Stimulated activated CD8-positive, alpha-beta memory T cell treated with anti-CD3 and anti-CD28 coated beads, Interleukin-4, amount 100 ng/mL, for 1 hour (primary cell): ENCODE measurements around the gene DXO.
"Not testable (repeated sequence)": the region's sequence is repeated elsewhere in the genome, so short reads cannot be mapped to it uniquely, and the experiment has no call there.

Experiments used
- DNase-seq, 2 donors: peaks; one replicate each; pipeline ENCODE4 v3.0.0-alpha.2; 2020; ENCODE audit warnings: low read depth in 2 of 2, low spot score in 1 of 2

Gene DXO

GRCh38 chr6:31971993-31972708 lies at the start of gene DXO:
TSS of gene DXO (minus strand) at chr6:31972138. CDS start at chr6:31971675, 463 bp downstream.
- DNase-seq, result peak; percentile 93 to 94

- not testable (repeated sequence) for DNase-seq
Observed at GRCh38 chr6:32014547-32014946, 42.6 kb upstream of the DXO start, which contains the start of gene C4B. TSS of gene C4B (plus strand) at chr6:32014795. CDS start at chr6:32014846, 51 bp downstream.

- not testable (repeated sequence) for DNase-seq
Observed at GRCh38 chr6:32013738-32014137, 41.8 kb upstream of the DXO start.

GRCh38 chr6:32012941-32013617 lies 41.1 kb upstream of the DXO start:
- DNase-seq, result not testable (repeated sequence)

GRCh38 chr6:32010856-32011530 lies 39.1 kb upstream of the DXO start:
- not testable (repeated sequence) for DNase-seq

GRCh38 chr6:32009537-32009936 lies 37.6 kb upstream of the DXO start:
- not testable (repeated sequence) for DNase-seq

- DNase-seq, result not testable (repeated sequence)
Observed at GRCh38 chr6:32008616-32009015, 36.7 kb upstream of the DXO start.

- not testable (repeated sequence) for DNase-seq
Observed at GRCh38 chr6:32008037-32008436, 36.1 kb upstream of the DXO start.

- not testable (repeated sequence) for DNase-seq
Observed at GRCh38 chr6:32007086-32007485, 35.1 kb upstream of the DXO start.

GRCh38 chr6:32005991-32006529 lies 34.1 kb upstream of the DXO start:
- not testable (repeated sequence) for DNase-seq

- DNase-seq, result not testable (repeated sequence)
Observed at GRCh38 chr6:32005538-32005880, 33.6 kb upstream of the DXO start.

- DNase-seq, result not testable (repeated sequence)
Observed at GRCh38 chr6:32004864-32005537, 33.1 kb upstream of the DXO start.

- not testable (repeated sequence) for DNase-seq
Observed at GRCh38 chr6:32004393-32004792, 32.5 kb upstream of the DXO start.

GRCh38 chr6:32003301-32003700 lies 31.4 kb upstream of the DXO start:
- not testable (repeated sequence) for DNase-seq

- DNase-seq, result not testable (repeated sequence)
Observed at GRCh38 chr6:32002546-32003268, 30.8 kb upstream of the DXO start.

- not testable (repeated sequence) for DNase-seq
Observed at GRCh38 chr6:31996385-31996784, 24.4 kb upstream of the DXO start.

GRCh38 chr6:31994421-31994820 lies 22.5 kb upstream of the DXO start:
- not testable (repeated sequence) for DNase-seq

- not testable (repeated sequence) for DNase-seq
Observed at GRCh38 chr6:31989363-31989762, 17.4 kb upstream of the DXO start.

GRCh38 chr6:31981744-31982143 lies 9.8 kb upstream of the DXO start, which contains the start of gene C4A:
TSS of gene C4A (plus strand) at chr6:31982057. CDS start at chr6:31982108, 51 bp downstream.
- DNase-seq, result not testable (repeated sequence)

GRCh38 chr6:31980998-31981397 lies 9.1 kb upstream of the DXO start:
- not testable (repeated sequence) for DNase-seq
